K562 (cell line): ENCODE results near the gene RHEBL1. TPM values are rescaled to one million over a fixed set of nuclear protein-coding genes. Genes with fewer than 3 reads are reported as not detected.

Source experiments
- ATAC-seq: fragments of 200-7000 bp; cut with Tn5 transposase; 3 replicates; pipeline ENCODE4 v1.9.1; 2020; ENCODE audit warnings: moderate library complexity
- BruUV-seq: library from RNA; stranded (reverse); fragments of 400-500 nt; replicated peaks from 2 replicates; lab custom pipeline; 2021; lab: Mats Ljungman, UMichigan
- CTCF ChIA-PET: fragments of 300-600 bp; formaldehyde crosslinking; extraction: SDS; loops from one replicate; lab custom pipeline; 2021; ENCODE audit warnings: low intra/inter-chr PET ratio; lab: Yijun Ruan, JAX
- POLR2A ChIA-PET: fragments of 300-600, 350-650 bp; sonication (Branson Sonifier 250); formaldehyde crosslinking; extraction: SDS; loops from one replicate; lab custom pipeline; 2021; ENCODE audit warnings: antibody characterized with exemption, inconsistent platforms; lab: Yijun Ruan, JAX
- DNase-seq, 4 experiments: peaks; one replicate each; pipeline versions ENCODE4 v3.0.0 to v3.0.0-alpha.2; 2011 to 2018; ENCODE audit warnings: low spot score in 3 of 4, mixed read lengths in 3 of 4; ENCODE audit errors: extremely low read depth in 1 of 4
- FAIRE-seq: peaks from 2 replicates; lab custom pipeline; 2011; peaks lifted over from hg19 to GRCh38; lab: Jason Lieb, UNC
- H2AFZ ChIP-seq: 2 replicates; pipeline ENCODE4 v1.6.0; 2011; ENCODE audit warnings: low read depth, low read length, control low read depth, inconsistent platforms
- H3K27ac ChIP-seq: fragments of 200-600 bp; 3 replicates; pipeline ENCODE4 v1.8.0; 2011; ENCODE audit warnings: low read depth, mild to moderate bottlenecking, control low read depth, inconsistent platforms, low read length, moderate library complexity, mixed read lengths; ENCODE audit errors: extremely low read depth
- H3K27me3 ChIP-seq, 2 experiments: fragments of 300-600 bp in 1 of 2; 2 replicates in 1 of 2; 3 replicates in 1 of 2; pipeline versions ENCODE4 v1.6.0 to v1.8.0; 2011; ENCODE audit warnings: inconsistent platforms in 2 of 2, low read length in 2 of 2, mild to moderate bottlenecking in 1 of 2, mixed read lengths in 1 of 2, moderate library complexity in 1 of 2; ENCODE audit not compliant: control insufficient read depth in 2 of 2, insufficient read depth in 2 of 2
- H3K36me3 ChIP-seq: fragments of 300-600 bp; 3 replicates; pipeline ENCODE4 v1.8.0; 2011; ENCODE audit warnings: mild to moderate bottlenecking, low read length, inconsistent platforms; ENCODE audit not compliant: control insufficient read depth, insufficient read depth
- H3K4me1 ChIP-seq, 2 experiments: fragments of 200-600 bp in 1 of 2; replicated peaks in 1 of 2; 2 replicates in 1 of 2; 3 replicates in 1 of 2; pipeline versions ENCODE4 v1.5.1 to v1.8.0; 2011; ENCODE audit warnings: inconsistent platforms in 2 of 2, low read length in 2 of 2, mild to moderate bottlenecking in 1 of 2, mixed read lengths in 1 of 2, moderate library complexity in 1 of 2; ENCODE audit not compliant: control insufficient read depth in 2 of 2, insufficient read depth in 2 of 2
- H3K4me2 ChIP-seq: 2 replicates; pipeline ENCODE4 v1.6.1; 2011; ENCODE audit warnings: low read length, control low read depth, inconsistent platforms, mixed read lengths; ENCODE audit not compliant: insufficient read depth
- H3K4me3 ChIP-seq: fragments of 200-600 bp; sonication (generic), shearing (Covaris generic); 2 replicates; pipeline ENCODE4 v1.5.1; 2016; ENCODE audit warnings: control low read depth, inconsistent platforms
- H3K79me2 ChIP-seq: fragments of 200-600 bp; 3 replicates; pipeline ENCODE4 v1.8.0; 2011; ENCODE audit warnings: low read length, inconsistent platforms; ENCODE audit not compliant: control insufficient read depth, insufficient read depth
- H3K9ac ChIP-seq, 2 experiments: 2 replicates each; pipeline versions ENCODE4 v1.6.0 to v1.6.1; 2011; ENCODE audit warnings: low read depth in 2 of 2, low read length in 2 of 2, control low read depth in 1 of 2, inconsistent platforms in 1 of 2, mild to moderate bottlenecking in 1 of 2, mixed read lengths in 1 of 2; ENCODE audit not compliant: insufficient read depth in 1 of 2
- H3K9me1 ChIP-seq: one replicate; pipeline ENCODE4 v1.6.0; 2011; ENCODE audit warnings: inconsistent platforms, mild to moderate bottlenecking, low read length, moderate library complexity; ENCODE audit not compliant: control insufficient read depth, insufficient read depth
- H3K9me3 ChIP-seq: replicated peaks from 2 replicates; pipeline ENCODE4 v1.5.1; 2011; ENCODE audit warnings: low read depth, low read length, inconsistent platforms; ENCODE audit not compliant: control insufficient read depth, insufficient read depth
- H4K20me1 ChIP-seq: replicated peaks from 2 replicates; pipeline ENCODE4 v1.6.1; 2011; ENCODE audit warnings: low read length, inconsistent platforms, mixed read lengths; ENCODE audit not compliant: control insufficient read depth, insufficient read depth
- CGGBP1 ChIP-seq: fragments of 250-450 bp; sonication (Bioruptor Pico); IDR thresholded peaks from 2 replicates; pipeline ENCODE4 v1.9.0; 2021; ENCODE audit warnings: mild to moderate bottlenecking
- HOMEZ ChIP-seq: fragments of 250-450 bp; sonication (Bioruptor Pico); IDR thresholded peaks from 2 replicates; pipeline ENCODE4 v1.4.0; 2020; ENCODE audit warnings: mild to moderate bottlenecking, moderate library complexity
- NR2C1 ChIP-seq, 2 experiments: fragments of 450-650 bp; IDR thresholded peaks; 2 replicates each; pipeline ENCODE4 v1.6.1; 2017; ENCODE audit warnings: mild to moderate bottlenecking in 2 of 2, antibody characterized with exemption in 1 of 2, inconsistent platforms in 1 of 2, missing compliant biosample characterization in 1 of 2, missing genetic modification characterization in 1 of 2
- ZNF79 ChIP-seq: fragments of 250-450 bp; sonication (Bioruptor Pico); IDR thresholded peaks from 2 replicates; pipeline ENCODE4 v1.4.0; 2020; ENCODE audit warnings: low read depth, mild to moderate bottlenecking, moderate library complexity
- WGBS: fragments of 100-300 bp; shearing (Covaris generic); methylation state at CpG from one replicate; pipeline ENCODE4 v1.1.6; 2016; ENCODE audit warnings: low coverage, mixed read lengths; ENCODE audit not compliant: insufficient coverage; ENCODE audit errors: missing lambda C conversion rate; 5-methylcytosine and 5-hydroxymethylcytosine counted together
- in situ Hi-C: fragments of 300-500 bp; cut with MboI; formaldehyde crosslinking; loops from 4 replicates; pipeline ENCODE4 v1.15.0; 2018; ENCODE audit warnings: inconsistent platforms, mixed read lengths
- intact Hi-C: fragments of 100-400 bp; cut with micrococcal nuclease; formaldehyde crosslinking; loops from 2 replicates; pipeline ENCODE4 v1.14.2; 2022
- polyA plus RNA-seq, 8 experiments: library from polyadenylated mRNA; depleted of rRNA in 4 of 8; stranded (reverse) in 5 of 8; unstranded in 3 of 8; fragments of >200 nt; fragmentation: Nextera tagmentation in 2 of 8; fragmentation: Illumina TruSeq in 1 of 8; extraction: Ambion mirVana in 2 of 8; extraction: Trizol in 1 of 8; gene quantifications; 2 replicates each; pipeline versions ENCODE4 v1.2.1 to v1.2.3, GENCODE V29; 2011 to 2014; ENCODE audit warnings: inconsistent platforms in 1 of 8, missing spikeins in 1 of 8
- total RNA-seq, 7 experiments: library from RNA; depleted of rRNA in 6 of 7; stranded (reverse); fragments of >200 nt in 6 of 7; fragmentation: Illumina TruSeq in 2 of 7; extraction: Trizol in 2 of 7; gene quantifications; 2 replicates each; pipeline versions ENCODE4 v1.2.1 to v1.2.3, GENCODE V29; 2011 to 2021; ENCODE audit warnings: low replicate concordance in 1 of 7

RHEBL1 gene
- total and polyA plus RNA-seq, 9 of the 15 experiments (the other 6 are each of a cell fraction or from before 2014, with no cell fraction given) = 4.3 to 36.1 (median 8.2) TPM

- peaks cover 7% of the 10 kb centered on the region; the same call in 1 of the 2 replicates for H4K20me1 ChIP-seq
- H3K79me2 ChIP-seq = peaks cover 8% of the 10 kb centered on the region; the same call in 2 of the 3 replicates
- no peak overlapping the region for H3K9ac ChIP-seq
- 89% methylated on average over 10 of the region's 10 CpGs for WGBS
- FAIRE-seq (no peak), DNase-seq (no peak), ATAC-seq (no peak)
- no peaks in the 10 kb centered on the region for H3K9me1 ChIP-seq
- ChIA-PET POLR2A (interaction anchor here (1.3 to 4.1 kb wide), 5 partner anchors 8 to 21 kb away, joined by 5 to 21 read pairs (median 7); no protein-coding TSS in a partner anchor), CTCF (no interaction called here)
- H3K4me3 ChIP-seq = no peak overlapping the region
- H3K27me3 ChIP-seq = no peaks in the 10 kb centered on the region
- TF ChIP-seq CGGBP1 = no peak
- TF ChIP-seq NR2C1 (IDR thresholded peaks at IDR 0.05) = no peak
- no peak for TF ChIP-seq NR2C1 (tag; IDR thresholded peaks at IDR 0.05)
- TF ChIP-seq ZNF79 (CRISPR knock-in tag) = no peak
- no peak for TF ChIP-seq HOMEZ (CRISPR knock-in tag)
- BruUV-seq = no TSS peak
- in situ Hi-C loops (no loop called here), intact Hi-C loops (no loop called here)
- no peaks in the 10 kb centered on the region for H3K9me3 ChIP-seq
- peaks cover 99% of the 10 kb centered on the region for H3K36me3 ChIP-seq
- no peaks in the 10 kb centered on the region for H3K4me1 ChIP-seq
- H3K27ac ChIP-seq = no peak overlapping the region
- no peak overlapping the region for H2AFZ ChIP-seq
- H3K4me2 ChIP-seq = no peak overlapping the region
Observed at GRCh38 chr12:49048953-49049352, 20.8 kb downstream of the RHEBL1 start.
